NB4 (cell line): ENCODE results near the gene CX3CL1.

Experiments
- CTCF ChIP-seq: IDR thresholded peaks from one replicate; pipeline ENCODE4 v1.5.1; 2012; ENCODE audit warnings: low read depth, low read length
- MAX ChIP-seq: IDR thresholded peaks from 2 replicates; pipeline ENCODE4 v1.6.1; 2011; ENCODE audit warnings: low read depth, low read length

GRCh38 chr16:57345021-57345420 lies 27.3 kb upstream of the CX3CL1 start:
- TF ChIP-seq CTCF (no peak), MAX (no peak)
